T-helper 1 cell (primary cell): ENCODE measurements around the gene ABHD6.
"Not testable (repeated sequence)": the region's sequence is repeated elsewhere in the genome, so short reads cannot be mapped to it uniquely, and the experiment has no call there.

Source experiments
- DNase-seq, 5 donors: peaks; one replicate each; pipeline ENCODE4 v3.0.0-alpha.2; 2012 to 2020
- total RNA-seq, 4 donors: gene quantifications; one replicate each; lab custom pipeline; 2026; lab: John Stamatoyannopoulos, UW

Gene ABHD6
- total RNA-seq, result 2.1 to 4.3 (median 3.4) reads per million in 4 donors

DNA sequence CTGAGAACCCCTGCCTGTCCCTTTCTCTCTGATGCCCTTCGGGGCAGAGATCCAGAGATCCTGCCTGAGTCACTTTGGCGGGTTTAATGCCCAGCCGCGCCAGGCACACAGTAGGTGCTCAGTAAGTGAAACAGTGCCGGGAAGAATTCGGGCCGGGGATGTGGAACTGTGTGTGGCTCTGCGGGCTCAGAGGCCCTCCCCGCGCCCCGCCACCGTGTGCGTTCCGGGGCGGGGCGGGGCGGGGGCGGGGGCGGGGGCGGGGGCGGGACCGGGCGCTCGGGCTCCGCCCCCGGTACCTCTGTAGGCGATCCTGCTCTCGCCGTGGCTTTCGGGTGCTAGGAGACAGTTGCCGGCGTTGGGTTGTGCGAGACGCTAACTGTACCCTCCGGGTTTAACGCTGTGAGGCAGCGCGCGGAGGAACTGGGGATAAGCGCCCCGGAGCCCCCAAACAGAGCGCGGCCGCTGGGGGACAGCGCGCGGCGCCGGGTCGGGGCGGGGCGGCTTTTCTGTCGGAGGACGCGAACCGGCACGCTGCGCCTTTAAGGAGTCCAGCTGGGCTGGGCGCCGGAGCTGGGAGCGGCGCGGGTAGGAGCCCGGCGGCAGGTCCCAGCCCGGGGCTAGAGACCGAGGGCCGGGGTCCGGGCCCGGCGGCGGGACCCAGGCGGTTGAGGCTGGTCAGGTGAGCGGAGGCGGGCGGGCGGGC is at the start of gene ABHD6:
ABHD6 (plus strand) TSS at position 555 of the 703 bp plus-strand sequence. CDS start 18,795 bp downstream, outside the sequence.
- peak; percentile 48 to 78 (median 74) for DNase-seq

- no peak for DNase-seq
Measured at GRCh38 chr3:58188173-58188564, 49.4 kb upstream of the ABHD6 start.

DNA sequence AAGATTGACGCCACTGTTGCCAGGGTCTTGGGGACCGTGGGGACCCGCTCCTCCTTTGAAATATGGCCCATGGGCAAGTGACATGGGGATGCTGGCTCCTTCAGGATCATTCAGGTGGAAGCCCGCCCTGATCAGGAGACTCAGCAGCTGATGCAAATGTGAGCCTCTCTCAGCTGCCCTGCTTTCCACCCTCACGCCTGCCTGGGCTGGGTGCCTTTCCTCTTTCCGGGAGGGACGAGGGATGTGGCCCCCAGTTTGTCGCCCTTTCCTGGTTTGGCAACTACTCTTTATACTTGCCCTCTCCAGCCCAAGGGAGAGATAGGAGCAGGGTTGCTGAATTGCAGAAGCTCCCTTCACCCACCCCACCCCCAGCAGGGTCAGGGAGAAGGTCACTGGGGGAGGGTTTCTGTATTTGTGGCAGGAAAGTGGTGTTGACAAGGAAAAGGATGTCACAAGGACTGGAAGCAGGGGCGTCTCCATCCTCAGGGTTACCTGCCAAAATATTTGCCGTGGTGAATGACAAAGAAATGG is 48.6 kb upstream of the ABHD6 start:
- no peak for DNase-seq

GRCh38 chr3:58189691-58190090 is 47.9 kb upstream of the ABHD6 start:
- DNase-seq, result no peak

- no peak for DNase-seq
Measured at GRCh38 chr3:58190291-58190690, 47.3 kb upstream of the ABHD6 start.

- DNase-seq, result no peak
Measured at GRCh38 chr3:58190882-58191281, 46.7 kb upstream of the ABHD6 start.

GRCh38 chr3:58191361-58191991 is 46.1 kb upstream of the ABHD6 start:
- no peak for DNase-seq

DNA sequence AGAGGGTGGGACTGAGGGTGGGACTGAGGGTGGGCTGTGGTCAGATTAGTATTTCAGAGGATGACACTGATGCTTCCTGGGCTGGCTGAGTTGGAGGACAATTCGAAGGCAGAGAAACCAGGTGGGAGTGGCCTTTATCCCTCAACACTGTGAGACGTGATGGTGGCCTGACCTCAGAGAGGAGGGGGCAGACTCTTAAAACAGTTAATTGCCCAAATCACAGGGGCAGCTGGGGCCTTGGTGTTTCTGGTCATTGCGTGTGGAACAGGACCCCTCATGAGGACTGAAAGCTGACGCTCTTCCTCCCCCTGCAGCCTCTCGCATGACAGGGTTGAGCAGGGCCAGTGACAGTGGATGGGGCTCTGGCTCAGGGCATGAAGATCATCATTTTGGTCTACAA is 45.5 kb upstream of the ABHD6 start:
- no peak for DNase-seq

DNA sequence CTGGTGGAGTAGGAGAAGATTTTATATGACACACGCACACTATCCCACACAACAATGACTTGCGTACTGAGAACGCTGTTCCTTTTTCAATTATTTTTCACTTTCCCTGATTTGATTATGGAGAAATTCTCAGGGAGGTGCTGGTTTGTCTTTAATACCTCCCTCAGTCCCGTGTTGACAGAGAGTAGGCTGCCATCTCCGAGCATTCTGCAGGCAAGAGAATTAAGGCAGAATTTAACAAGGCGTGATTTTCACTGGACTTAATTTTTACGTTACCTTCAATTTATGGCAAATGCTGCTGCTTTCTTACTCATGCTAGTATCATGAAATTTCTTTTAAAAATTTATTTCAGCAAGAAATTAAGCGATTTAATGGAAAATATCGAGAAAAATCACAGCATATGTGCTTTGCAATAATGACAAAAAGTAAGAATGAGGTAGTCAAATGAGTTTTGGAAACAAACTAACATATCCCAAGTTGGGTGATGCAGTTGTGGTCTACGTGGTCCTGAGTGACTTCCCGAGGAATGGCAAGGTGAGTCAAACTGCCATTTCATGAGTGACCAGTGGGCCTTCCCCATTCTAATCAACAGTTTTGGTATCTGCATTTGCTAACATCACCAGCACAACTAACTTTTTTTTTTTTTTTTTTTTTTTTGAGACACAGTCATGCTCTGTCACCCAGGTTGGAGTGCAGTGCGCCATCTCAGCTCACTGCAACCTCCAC is 43.7 kb upstream of the ABHD6 start:
- DNase-seq, result no peak

- DNase-seq, result no peak
Measured at GRCh38 chr3:58197588-58197987, 40.0 kb upstream of the ABHD6 start.

GRCh38 chr3:58198362-58198761 is 39.2 kb upstream of the ABHD6 start:
- no peak for DNase-seq

DNA sequence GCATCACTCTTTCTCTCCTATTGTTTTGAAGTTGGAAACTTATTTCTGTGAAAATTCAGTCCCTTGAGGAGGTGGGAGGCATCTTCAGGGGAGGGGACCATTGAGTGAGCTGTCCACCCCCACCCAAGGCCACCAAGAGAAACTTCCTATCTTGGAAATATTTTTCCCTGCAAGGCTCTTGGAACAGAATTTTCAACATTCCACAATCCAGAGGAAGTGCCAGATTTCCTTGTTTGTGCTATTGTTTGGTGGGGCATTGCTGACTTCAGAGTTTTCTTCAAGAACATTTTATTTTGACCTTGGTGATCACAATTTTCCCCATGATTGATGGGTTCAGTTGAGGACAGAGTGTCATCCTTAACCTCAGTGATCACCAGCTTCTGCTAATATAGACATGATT is 38.8 kb upstream of the ABHD6 start:
- DNase-seq, result no peak

DNA sequence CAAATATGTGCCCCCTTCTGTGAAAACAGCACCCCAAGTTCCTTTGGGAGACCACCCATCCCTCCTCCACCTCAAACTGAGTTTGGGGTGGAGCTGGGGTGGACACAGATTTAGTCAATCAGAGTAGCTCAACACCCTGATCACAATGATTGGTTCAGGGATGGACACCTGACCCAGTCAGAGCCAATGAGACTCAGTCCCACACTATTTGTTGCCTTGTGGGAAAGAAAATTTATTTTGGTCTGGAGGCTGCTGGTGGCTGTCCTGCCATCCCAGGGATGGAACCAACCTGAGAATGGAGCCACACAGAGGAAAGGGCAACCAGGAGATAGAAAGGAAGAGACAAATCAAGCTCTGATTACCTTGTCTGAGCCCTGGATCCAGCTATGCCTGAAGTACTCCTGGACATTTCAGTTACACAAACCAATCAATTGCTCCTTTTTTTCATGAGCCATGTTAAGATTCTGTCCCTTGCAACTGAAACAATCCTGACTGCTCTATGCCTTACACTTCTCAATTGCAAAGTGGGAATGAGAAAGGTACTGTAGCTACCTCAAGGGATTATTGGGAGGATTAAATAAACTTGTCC is 37.4 kb upstream of the ABHD6 start:
- DNase-seq, result no peak

DNA sequence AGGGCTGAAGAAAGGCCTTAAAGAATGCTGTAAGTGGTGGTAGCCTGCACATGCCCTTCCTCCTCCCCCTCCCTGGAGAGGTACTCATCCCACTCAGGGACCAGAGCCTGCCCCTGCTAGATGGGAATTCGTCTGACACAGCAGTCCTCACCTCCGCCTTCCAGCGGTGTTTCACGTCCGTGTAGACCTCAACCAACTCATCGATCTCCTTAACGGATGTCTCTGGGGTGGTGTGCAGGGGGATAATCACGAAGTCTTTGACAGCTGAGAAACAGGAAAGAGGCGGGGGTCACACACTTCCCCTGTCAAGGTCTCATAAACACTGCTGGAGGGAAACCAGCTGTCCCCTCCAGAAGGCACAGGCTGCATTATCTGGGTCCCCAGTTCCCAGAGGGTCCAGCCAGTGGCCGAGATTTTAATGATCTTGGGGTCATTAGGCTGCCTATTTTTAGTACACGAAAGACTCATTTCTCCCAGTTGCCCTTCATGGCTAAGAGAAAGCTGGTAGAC is 36.7 kb upstream of the ABHD6 start:
- DNase-seq, result no peak

DNA sequence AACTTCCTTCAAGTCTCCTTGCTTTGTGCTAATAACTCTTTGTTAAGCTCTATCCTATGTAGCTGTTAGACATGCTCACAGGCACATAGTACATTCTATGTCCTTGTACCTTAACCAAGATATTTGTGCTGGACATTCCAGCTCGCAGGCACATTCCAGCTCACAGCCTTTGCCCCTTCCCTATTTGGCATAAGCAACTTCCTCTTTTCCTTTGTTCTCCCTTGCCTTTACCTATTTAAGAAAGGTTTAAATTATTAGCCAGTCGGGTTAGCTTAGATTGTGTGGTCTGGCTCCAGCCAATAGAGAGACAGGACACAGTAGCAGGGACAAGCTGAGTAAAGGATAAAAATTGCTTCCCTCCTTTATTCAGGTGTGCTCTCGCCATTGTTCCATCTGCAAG is 36.1 kb upstream of the ABHD6 start:
- DNase-seq, result not testable (repeated sequence)

DNA sequence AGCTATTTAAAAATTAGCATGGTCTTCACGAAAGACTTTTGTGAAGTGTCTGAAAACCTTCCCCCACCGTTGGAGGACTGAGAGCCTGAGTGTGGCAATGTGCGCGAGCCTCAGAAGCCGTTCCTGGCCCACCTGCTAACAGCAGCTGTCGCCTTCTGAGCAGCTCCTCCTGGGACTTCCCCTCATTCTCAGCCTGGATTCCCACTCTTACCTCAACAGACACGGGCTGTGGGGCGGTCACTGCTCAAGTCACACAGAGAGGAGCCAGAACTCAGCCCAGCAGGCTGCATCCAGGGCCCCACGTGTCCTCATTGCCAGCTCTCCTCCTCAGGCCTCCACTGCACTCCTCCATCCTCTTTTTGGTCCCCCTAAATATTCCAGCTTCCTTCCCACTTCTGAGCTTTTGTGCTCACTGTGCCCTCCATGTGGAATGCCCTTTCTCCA is 34.7 kb upstream of the ABHD6 start:
- no peak for DNase-seq

DNA sequence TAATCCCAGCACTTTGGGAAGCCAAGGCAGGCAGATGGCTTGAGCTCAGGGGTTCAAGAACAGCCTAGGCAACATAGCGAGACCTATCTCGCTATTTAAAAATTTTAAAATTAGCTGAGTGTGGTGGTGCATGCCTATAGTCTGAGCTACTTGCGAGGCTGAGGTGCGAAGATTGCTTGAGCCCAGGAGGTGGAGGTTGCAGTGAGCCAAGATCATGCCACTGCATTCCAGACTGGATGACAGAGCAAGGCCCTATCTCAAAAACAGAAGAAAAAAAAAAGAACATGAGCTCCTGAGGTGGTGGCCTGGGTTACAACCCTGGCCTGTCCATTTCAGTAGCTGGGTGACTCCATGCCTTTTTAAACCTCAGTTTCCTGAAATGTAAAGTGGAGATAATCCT is 34.1 kb upstream of the ABHD6 start:
- DNase-seq, result no peak

DNA sequence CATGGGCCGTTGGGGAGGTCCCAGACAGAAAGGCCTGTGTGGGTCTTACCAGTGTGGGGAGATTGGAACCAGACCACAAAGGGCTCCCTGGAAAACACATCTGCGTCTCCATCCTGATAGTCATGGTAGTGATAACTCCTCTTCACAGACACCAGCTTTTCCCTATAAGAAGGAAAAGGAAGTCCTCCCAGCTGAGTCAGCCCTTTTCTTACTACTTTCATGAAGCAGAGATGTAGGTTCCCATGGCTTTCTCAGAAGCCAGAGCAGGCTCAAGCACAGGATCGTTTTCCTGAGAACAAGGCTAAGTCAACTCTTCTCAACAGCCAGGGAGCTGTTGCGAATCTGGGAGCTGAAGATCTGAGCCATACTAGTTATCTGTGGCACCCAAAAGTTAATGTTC is 32.9 kb upstream of the ABHD6 start:
- no peak for DNase-seq

- no peak for DNase-seq
Measured at GRCh38 chr3:58205981-58206380, 31.6 kb upstream of the ABHD6 start.

GRCh38 chr3:58206406-58207011 is 31.1 kb upstream of the ABHD6 start:
- DNase-seq, result peak in 1 of 5 donors; percentile 44

DNA sequence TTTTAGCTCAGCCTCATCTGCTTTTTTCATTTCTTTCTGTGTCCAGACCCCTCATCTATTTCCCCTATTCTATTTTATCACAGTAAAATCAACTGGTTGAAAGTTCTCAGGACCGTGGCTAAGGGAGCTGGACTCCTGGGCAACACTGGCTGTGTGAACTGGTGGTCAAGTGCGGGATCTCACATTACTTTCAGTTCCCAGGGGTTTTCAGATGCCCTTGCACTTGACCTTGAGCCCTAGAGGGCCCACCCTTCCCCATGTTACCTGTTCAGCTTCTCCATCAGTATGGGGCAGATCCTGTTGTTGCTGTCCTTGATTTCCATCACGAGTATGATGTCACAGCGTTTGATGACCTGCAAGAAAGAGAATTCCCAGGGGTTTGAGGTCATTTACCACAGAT is 29.6 kb upstream of the ABHD6 start:
- DNase-seq, result no peak

DNA sequence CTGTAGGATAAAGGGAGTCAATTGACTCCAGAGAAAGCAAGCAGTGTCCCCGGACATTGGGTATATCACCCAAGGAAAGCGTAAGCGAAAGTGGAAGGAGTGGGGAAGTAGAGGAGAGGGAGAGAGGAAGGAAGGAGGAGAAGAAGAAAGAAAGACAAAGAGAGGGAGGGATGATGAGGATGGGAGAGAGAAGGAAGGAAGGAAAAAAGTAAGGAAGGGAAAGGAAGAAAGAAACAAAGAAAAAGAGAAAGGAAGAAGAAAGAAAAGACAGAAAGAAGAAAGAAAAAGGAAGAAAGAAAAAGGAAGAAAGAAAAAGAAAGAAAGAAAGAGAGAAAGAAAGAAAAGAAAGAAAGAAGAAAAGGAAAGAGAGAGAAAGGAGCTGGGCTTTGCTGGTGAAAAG is 27.7 kb upstream of the ABHD6 start:
- no peak for DNase-seq
